GM18951 (cell line): ENCODE results near the gene INPP5E.
"Not testable (repeated sequence)": the region's sequence is repeated elsewhere in the genome, so short reads cannot be mapped to it uniquely, and the experiment has no call there.

Source experiments
- POLR2A ChIP-seq: IDR thresholded peaks from 4 replicates; pipeline ENCODE4 v1.6.1; 2011; ENCODE audit warnings: mild to moderate bottlenecking; ENCODE audit not compliant: insufficient read length, insufficient read depth; ENCODE audit errors: extremely low read depth
- in situ Hi-C: fragments of 300-500 bp; cut with MboI; formaldehyde crosslinking; loops from one replicate; pipeline ENCODE4 v1.12.0; 2022; ENCODE audit warnings: low sequenced_read_pairs, mixed read lengths, inconsistent platforms; ENCODE audit not compliant: unreplicated experiment

The INPP5E gene

DNA sequence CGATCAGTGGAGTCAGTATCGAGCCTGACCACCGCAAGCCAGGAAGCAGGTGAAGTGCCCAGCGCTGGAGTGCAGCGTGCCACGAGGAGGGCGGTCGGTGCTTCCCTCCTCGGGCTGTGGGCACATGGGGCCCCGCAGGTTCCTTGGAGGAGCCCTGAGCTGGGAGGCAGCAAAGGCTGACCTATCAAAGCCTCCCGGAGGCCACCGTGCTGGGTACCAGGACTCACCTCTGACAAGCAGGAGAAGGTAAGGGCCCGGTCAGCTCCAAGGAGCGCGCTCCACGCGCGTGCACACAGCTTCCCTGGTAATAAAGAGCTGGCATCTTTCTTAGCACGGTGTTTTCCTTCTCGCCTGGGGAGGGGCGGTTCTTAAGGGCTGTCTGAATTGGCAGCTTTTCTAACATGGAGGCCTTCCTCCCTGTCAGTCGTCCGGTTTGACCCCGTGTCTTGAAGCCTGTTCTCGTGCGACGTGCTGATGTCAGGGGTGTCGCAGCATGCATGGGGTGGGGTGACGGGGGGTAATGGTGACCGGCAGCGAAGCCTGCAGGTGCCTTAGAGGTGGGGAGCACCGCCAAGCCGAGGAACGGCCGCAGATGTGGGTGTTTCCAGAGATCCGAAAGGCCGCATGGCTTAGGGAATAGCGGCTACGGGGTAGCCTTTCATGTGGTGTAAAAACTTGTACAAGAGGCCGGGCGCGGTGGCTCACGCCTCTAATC lies 16.1 kb downstream of the INPP5E start:
- in situ Hi-C loops: no loop called here

DNA sequence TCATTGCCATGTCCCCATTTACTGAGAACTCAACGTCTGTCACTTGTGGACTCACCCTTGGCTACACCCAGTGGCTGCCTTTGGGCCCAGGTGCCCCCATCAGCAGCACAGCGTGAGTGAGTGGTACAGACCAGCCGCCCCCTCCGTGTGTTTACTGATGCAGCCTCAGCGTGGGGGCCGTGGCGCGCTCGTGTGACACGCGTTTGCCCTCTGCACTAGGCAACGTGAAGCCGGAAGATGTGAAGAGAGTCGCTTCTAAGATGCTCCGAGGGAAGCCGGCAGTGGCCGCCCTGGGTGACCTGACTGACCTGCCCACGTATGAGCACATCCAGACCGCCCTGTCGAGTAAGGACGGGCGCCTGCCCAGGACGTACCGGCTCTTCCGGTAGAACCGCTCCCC lies 16.8 kb downstream of the INPP5E start:
- no peak for TF ChIP-seq POLR2A
- in situ Hi-C loops: no loop called here

More for the DNA sequence above, 16.1 kb downstream of the INPP5E start:
- TF ChIP-seq POLR2A: no peak

DNA sequence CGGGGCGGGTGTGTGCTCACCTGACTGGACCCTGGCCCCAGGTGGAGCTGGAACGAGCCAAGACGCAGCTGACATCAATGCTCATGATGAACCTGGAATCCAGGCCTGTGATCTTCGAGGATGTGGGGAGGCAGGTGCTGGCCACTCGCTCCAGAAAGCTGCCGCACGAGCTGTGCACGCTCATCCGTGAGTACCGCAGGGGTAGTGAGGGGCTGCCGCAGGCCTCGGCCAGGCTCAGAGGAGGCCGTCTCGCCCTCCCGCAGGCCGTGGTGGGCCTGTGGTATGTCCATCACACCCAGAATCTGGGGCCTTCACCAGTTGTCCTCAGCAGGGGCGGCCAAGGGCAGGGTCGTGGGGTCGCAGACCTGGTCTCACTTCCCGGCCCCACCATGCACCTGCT lies 17.9 kb downstream of the INPP5E start:
- in situ Hi-C loops: no loop called here
- TF ChIP-seq POLR2A: no peak

DNA sequence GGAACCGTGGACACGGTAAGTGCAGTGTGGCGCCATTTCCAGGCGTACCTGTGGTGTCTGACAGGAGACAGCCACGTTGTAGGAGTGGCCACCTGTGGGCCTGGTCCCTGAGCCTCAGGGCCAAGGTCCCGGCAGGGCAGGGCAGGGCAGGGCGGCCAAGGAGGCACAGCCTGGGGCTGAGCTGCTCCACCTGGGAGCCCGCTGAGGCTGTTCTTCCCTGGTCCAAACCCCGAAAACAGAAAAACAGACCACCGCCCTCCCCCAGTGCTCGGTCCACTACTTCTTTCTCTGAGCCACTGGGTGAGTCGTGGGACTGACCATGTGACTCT lies 20.6 kb downstream of the INPP5E start:
- TF ChIP-seq POLR2A: no peak
- in situ Hi-C loops: no loop called here

DNA sequence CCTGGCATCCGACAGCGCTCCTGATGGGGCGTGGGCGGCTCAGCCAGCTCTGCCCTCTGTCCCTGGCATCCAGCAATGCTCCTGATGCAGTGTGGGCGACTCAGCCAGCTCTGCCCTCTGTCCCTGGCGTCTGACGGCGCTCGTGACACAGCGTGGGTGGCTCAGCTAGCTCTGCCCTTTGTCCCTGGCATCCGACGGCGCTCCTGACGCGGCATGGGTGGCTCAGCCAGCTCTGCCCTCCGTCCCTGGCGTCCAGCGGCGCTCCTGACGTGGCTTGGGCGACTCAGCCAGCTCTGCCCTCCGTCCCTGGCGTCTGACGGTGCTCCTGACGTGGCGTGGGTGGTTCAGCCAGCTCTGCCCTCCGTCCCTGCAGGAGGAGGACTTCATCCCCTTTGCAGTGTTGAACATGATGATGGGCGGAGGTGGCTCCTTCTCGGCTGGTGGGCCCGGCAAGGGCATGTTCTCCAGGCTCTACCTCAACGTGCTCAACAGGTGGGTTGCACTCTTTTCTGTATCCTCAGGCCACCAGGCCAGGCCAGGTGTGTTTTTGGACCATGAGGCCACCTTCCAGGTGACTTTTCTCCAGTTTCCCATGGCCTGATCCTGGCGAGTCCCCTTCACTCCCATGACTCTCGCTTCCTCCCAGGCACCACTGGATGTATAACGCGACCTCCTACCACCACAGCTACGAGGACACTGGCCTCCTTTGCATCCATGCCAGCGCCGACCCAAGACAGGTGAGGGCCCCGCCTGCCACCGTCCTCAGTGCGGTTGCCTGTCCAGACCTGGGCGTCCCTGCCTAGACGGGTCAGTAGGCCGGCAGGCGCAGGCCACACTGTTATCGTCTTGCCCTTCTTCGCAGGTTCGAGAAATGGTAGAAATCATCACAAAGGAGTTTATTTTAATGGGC lies 21.2 kb downstream of the INPP5E start:
- in situ Hi-C loops: no loop called here
- no peak for TF ChIP-seq POLR2A

DNA sequence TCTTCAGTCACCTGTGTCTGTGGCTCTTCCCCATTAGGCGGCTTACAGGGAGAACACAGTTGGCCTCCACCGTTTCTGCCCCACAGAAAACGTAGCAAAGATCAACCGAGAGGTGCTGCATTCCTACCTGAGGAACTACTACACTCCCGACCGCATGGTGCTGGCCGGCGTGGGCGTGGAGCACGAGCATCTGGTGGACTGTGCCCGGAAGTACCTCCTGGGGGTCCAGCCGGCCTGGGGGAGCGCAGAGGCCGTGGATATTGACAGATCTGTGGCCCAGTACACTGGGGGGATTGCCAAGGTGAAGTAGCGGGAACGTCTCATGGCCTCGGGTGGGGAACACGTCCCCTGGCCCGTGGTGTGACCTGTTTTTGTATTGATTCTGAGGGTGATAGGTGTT lies 22.7 kb downstream of the INPP5E start:
- no peak for TF ChIP-seq POLR2A
- in situ Hi-C loops: no loop called here

DNA sequence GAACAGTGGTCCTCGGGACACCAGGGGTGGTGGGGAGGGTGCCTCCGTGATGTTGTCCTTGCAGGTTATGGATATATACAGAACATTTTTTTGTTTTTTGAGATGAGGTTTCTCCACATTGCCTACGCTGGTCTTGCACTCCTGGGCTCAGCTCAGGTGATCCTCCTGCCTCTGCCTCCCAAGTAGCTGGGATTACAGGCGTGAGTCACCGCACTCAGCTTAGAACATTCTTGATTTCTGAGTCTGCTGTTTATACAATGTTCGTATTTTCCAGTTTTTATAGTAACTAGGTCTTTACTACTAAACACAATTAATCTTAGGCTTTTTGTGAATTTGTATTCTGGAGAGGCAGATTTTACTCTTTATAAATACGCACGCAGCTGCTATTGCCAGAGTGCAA lies 23.2 kb downstream of the INPP5E start:
- in situ Hi-C loops: no loop called here
- TF ChIP-seq POLR2A: no peak

DNA sequence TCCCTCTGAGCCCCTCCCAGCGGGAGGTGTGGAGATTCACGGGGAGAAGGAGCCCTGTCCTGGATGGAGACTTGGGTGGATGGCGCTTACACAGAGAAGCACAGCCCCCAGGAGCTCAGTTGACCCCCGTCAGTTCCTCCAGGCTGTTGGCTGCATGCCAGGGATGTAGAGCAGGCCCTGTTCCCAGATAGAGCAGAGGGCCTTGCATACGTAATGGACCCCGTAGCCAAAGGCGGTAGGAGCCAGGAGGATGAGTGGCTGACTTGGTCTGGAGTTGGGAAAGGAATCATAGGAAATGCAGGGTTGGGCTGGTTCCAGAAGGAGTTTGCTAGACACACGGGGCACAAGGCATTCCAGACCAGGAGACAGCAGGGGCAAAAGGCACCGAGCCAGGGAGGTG lies 26.7 kb downstream of the INPP5E start:
- no peak for TF ChIP-seq POLR2A
- in situ Hi-C loops: no loop called here

DNA sequence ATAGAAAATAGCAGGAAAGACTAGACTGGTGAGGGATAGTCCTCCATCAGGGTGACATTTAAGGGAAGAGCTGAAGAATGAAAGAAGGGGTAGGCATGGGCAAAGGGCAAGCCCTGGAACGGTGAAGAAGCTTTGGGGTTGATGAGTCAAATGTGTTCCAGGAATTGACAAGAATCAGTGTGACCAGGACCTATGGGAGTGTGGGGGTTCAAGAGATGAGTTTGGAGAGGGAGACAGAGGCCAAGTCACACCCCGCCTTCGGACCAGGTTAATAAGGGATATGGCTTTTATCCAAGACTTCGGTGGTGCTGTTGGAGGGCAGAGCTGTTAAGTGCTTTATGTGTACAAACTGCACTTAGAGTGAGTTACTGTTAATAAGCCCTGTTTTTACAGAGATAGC lies 28.3 kb downstream of the INPP5E start:
- TF ChIP-seq POLR2A: no peak
- in situ Hi-C loops: no loop called here

DNA sequence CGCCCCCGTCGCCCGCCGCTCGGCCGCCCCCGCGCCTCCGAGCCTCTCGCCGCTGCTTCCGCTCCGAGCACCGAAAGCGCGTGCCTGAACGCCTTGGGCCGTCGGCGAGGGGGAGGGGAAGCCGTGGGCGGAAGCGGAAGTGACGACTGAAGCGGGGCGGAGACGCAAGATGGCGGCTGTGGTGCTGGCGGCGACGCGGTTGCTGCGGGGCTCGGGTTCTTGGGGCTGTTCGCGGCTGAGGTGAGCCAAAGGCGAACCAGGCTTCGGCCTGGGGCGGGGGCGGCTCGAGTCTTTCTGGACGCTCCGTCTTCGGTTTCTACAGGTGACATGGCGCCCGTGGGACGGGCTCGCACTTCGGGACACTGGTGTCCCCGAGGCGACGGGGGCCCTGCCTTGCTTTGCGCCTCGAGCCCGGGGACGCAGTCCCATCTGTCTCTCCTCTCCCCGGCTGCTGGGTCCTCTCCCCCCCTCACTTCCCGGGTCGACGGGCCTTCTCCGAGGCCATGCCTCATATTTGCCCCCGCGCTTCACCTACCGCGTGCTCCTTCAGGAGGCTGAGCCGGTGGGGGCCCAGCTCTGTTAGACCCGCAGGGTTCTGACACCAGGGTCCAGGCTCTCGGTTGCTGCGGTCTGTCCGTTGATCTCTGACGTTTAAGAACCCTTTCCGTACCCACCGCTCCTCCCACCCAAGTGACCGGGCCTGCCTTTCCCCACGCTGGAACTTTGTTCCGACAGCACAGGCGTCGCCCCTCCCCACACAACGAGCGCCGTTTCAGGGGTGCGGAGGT lies 29.0 kb downstream of the INPP5E start, which contains the start of the genes ENTR1 and PMPCA:
Gene ENTR1, minus strand, starts transcription at position 115 of the 788 bp plus-strand sequence. CDS start 217 bp downstream, outside the sequence.
Gene PMPCA, plus strand, starts transcription at position 159 of the 788 bp plus-strand sequence. Its CDS starts 11 bp downstream, at position 170.
- in situ Hi-C loops: no loop called here
- peak; percentile 96 for TF ChIP-seq POLR2A

DNA sequence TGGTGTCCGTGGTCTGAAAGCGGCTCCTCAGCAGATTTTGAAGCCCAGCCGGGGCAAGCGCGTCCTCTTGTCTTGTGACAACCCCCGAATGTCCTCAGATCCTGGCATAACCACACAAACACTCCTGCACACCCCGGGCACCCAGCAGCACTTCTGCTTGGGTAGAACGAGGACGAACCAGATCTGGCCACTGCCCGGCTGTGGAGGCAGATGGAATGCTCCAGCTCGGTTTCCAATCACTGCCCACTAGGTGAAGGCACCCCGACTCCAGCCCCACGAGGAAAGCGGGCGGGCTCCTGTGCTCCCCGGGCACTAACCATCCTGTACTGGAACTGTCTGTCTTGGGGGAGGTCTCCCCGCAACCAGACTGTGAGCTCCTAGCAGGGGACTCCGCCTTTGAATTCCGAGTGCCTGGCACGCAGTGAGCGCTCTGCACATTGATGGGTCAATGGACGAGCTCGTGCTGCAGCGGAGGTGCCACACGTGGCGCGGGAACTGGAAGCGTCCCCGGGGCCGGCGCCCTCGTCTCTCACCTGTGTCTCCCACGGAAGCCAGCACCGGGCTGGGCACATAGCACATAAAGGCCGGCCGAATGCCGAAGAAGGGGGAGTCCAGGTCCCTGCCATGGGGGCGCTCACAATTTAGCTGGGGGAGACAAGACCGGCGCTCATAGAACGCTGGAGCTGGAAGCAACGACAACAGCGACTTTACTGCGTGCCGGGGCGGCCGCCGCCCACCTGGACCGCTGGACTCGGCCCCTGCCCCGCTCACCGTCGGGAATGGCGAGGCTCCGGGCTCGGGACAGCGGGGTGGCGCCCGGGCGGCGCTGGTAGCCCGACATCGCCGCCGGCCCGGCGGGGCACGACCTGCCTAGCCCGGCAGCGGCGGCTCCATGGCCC lies 29.8 kb downstream of the INPP5E start:
- TF ChIP-seq POLR2A: no peak
- in situ Hi-C loops: no loop called here

DNA sequence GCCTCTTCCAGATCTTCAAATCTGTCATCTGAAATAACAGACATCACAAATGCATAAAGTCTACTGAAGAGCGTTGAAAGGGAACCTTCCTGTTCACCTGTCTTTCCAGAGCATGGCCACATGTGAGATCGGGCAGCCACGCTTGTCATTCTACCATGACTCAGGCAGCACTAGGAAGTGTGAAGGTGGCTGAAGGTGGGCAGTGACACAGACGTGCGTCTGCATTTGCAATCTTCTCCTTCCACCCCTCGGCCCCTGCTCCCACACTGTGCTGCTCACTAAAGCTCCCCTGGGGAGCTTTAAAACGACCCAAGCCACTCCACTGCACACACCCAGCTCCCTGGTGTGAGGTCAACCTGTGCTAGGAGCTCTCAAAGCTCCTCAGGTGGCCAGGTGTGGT lies 31.7 kb downstream of the INPP5E start:
- in situ Hi-C loops: no loop called here
- no peak for TF ChIP-seq POLR2A

DNA sequence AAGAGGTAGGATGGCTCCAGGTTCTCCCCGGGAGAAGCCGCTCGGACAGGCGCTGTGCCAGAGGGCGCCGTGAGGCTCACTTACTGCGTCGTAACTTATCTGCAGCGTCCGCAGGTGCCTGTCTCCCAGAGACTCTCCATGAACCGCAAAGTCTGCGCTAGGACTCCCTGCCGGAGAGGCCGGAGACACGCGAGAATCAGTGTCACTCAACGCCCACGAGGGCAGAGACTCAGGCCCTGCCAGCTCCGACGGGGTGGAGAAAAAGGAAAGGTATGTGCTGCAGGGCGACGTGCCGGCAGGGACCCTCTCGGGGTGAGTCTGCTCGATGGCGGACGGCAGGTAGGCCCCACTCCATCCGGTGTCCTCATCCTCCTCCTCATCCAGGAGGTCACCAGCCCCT lies 32.6 kb downstream of the INPP5E start:
- in situ Hi-C loops: not testable (repeated sequence)

DNA sequence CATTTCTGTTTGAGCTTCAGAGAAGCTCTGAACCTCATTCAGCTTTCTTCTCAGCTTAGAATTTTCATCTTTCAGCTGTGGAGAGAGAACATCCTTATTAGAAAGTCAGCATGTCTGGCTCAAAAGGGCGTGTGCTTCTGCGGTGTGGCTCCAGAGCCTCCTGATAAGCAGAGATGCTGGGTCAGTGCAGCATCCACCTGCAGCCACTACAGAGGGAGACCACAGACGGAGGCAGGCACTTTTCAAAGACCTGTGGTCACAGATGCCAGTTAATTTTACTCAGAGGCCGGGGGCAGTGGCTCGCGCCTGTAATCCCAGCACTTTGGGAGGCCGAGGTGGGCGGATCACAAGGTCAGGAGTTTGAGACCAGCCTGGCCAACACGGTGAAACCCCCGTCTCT lies 33.7 kb downstream of the INPP5E start:
- in situ Hi-C loops: not testable (repeated sequence)
